ENCODE data around the gene KRTCAP3. TPM values are rescaled to one million over a fixed set of nuclear protein-coding genes. Genes with fewer than 3 reads are reported as not detected.

KRTCAP3 gene
- total and polyA plus RNA-seq, 2 of the 4 experiments (the other 2 are of a cell fraction) = 1.5 TPM; not detected in 1

- H3K4me1 ChIP-seq (ENCODE audit: control insufficient read depth, insufficient read depth, low read length) = peaks cover 8% of the 10 kb centered on the region
- peaks cover 36% of the 10 kb centered on the region for H4K20me1 ChIP-seq (ENCODE audit: insufficient read depth, low read length)
- no TSS peak for BruUV-seq (replicated peaks)
- no peak overlapping the region for H4K91ac ChIP-seq (ENCODE audit: insufficient read depth, low read depth, low read length)
- peak overlapping the region; percentile 81; the same call in 1 of the 2 replicates for H3K4ac ChIP-seq (ENCODE audit: low read depth, low read length)
- H3K27me3 ChIP-seq (ENCODE audit: control insufficient read depth, insufficient read depth, low read length) = no peaks in the 10 kb centered on the region
- H3K23ac ChIP-seq (ENCODE audit: low read depth, low read length) = peak overlapping the region; percentile 87; the same call in 1 of the 2 replicates
- ChIA-PET POLR2A (ENCODE audit: unreplicated experiment) (interaction anchor here (0.6 to 1.1 kb wide), 2 partner anchors 18 to 351 kb away, joined by 3 read pairs; partner anchors contain the start of gene PPM1G), CTCF (no interaction called here)
- H3K36me3 ChIP-seq (ENCODE audit: control insufficient read depth, insufficient read depth, low read length) = no peaks in the 10 kb centered on the region
- in situ Hi-C loops (cut with MboI; ENCODE audit: low sequenced_read_pairs) (no loop called here), dilution Hi-C loops (cut with HindIII; ENCODE audit: low sequenced_read_pairs, unreplicated experiment) (no loop called here), intact Hi-C loops (cut with micrococcal nuclease) (loop anchor here (1.0 kb wide), 1 partner anchor 19 kb away; the partner anchor contains the start of gene PPM1G)
- H3K27ac ChIP-seq (ENCODE audit: insufficient read depth, low read length) = peak overlapping the region; percentile 94
- TF ChIP-seq CHD1 (IDR thresholded peaks at IDR 0.05; ENCODE audit: low read depth, low read length) (no peak), RCOR1 (IDR thresholded peaks at IDR 0.05; ENCODE audit: insufficient replicate concordance, low read length) (no peak), FOS (IDR thresholded peaks at IDR 0.05; ENCODE audit: low read depth, low read length) (no peak), BHLHE40 (IDR thresholded peaks at IDR 0.05; ENCODE audit: low read depth, low read length) (no peak), RAD21 (IDR thresholded peaks at IDR 0.05; ENCODE audit: low read length) (no peak)
- TF ChIP-seq, protein P1, sequence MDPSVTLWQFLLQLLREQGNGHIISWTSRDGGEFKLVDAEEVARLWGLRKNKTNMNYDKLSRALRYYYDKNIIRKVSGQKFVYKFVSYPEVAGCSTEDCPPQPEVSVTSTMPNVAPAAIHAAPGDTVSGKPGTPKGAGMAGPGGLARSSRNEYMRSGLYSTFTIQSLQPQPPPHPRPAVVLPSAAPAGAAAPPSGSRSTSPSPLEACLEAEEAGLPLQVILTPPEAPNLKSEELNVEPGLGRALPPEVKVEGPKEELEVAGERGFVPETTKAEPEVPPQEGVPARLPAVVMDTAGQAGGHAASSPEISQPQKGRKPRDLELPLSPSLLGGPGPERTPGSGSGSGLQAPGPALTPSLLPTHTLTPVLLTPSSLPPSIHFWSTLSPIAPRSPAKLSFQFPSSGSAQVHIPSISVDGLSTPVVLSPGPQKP (IDR thresholded peaks at IDR 0.05; ENCODE audit: borderline replicate concordance, low read depth, low read length) = no peak
- H3K14ac ChIP-seq (replicated peaks; ENCODE audit: low read depth, low read length) = peak overlapping the region; percentile 92
- no peak overlapping the region for H2BK15ac ChIP-seq (ENCODE audit: low read depth, low read length)
- no peak overlapping the region for H2AK9ac ChIP-seq (replicated peaks; ENCODE audit: low read depth, low read length, poor library complexity)
- DNase-seq (no peak), ATAC-seq (ENCODE audit: low read depth) (no peak)
- no peak overlapping the region for H2AK5ac ChIP-seq (ENCODE audit: low read depth, low read length)
- peak overlapping the region; percentile 79 for H4K5ac ChIP-seq (ENCODE audit: low read depth, low read length)
- peak overlapping the region; percentile 94 for H2AFZ ChIP-seq (replicated peaks; ENCODE audit: low read length, poor library complexity)
- H3K18ac ChIP-seq (ENCODE audit: low read depth, low read length) = peak overlapping the region; percentile 46
- peak overlapping the region; percentile 66 to 92 for H4K8ac ChIP-seq (ENCODE audit: low read depth in 2 of 2, low read length in 2 of 2)
- H3K56ac ChIP-seq (ENCODE audit: extremely low read depth, insufficient read depth, low read length) = peak overlapping the region; percentile 53; the same call in 1 of the 2 replicates
- peak overlapping the region; percentile 81 for H3K4me3 ChIP-seq (ENCODE audit: insufficient read depth, low read depth, low read length)
- H2BK20ac ChIP-seq (ENCODE audit: low read depth, low read length) = no peak overlapping the region
- H2BK120ac ChIP-seq (ENCODE audit: low read depth, low read length) = peak overlapping the region; percentile 75; the same call in 1 of the 2 replicates
- no peaks in the 10 kb centered on the region for H3K9me3 ChIP-seq (ENCODE audit: control insufficient read depth, insufficient read depth, low read length)
- peak overlapping the region; percentile 81 for H2BK5ac ChIP-seq (ENCODE audit: low read depth, low read length, poor library complexity, severe bottlenecking)
- H3K79me1 ChIP-seq (ENCODE audit: low read depth in 1 of 2, low read length in 2 of 2) = peaks cover 0 to 31% of the 10 kb centered on the region in 2 experiments; a peak in 2 of 4 replicates
- H3K9ac ChIP-seq (ENCODE audit: low read depth, low read length) = peak overlapping the region; percentile 94
- 60 to 100% methylated on average over 1 to 2 of the region's 7 CpGs for WGBS, 2 experiments (ENCODE audit: extremely low coverage in 2 of 2, insufficient read length in 1 of 2)
- peak overlapping the region; percentile 68 for H3K4me2 ChIP-seq (ENCODE audit: low read depth, low read length)
- 0 out of 2 replicates have a peak, but pooled peaks cover 3% of the 10 kb centered on the region for H3K9me1 ChIP-seq (ENCODE audit: insufficient read depth, low read length)
Measured at GRCh38 chr2:27427863-27428212, 14.3 kb upstream of the KRTCAP3 start.

Data from IMR-90 (cell line).